Measurements from ENCODE around the gene KCTD11.
A peak's percentile ranks its signal among the peaks of the same experiment; 100 is the strongest.
"Not testable (repeated sequence)": the region's sequence is repeated elsewhere in the genome, so short reads cannot be mapped to it uniquely, and the experiment has no call there.

Gene KCTD11

GRCh38 chr17:7321466-7321865 lies 30.5 kb upstream of the KCTD11 start:
- DNase-seq: no peak

- no peak for DNase-seq
Measured at GRCh38 chr17:7322520-7323194, 29.3 kb upstream of the KCTD11 start.

GRCh38 chr17:7323731-7324437 lies 28.1 kb upstream of the KCTD11 start:
- DNase-seq: peak in 6 of 56 donors; percentile 3 to 40 (median 16)

GRCh38 chr17:7324438-7324779 lies 27.6 kb upstream of the KCTD11 start:
- no peak for DNase-seq

GRCh38 chr17:7325031-7325528 lies 26.9 kb upstream of the KCTD11 start:
- no peak for DNase-seq

- DNase-seq: no peak
Measured at GRCh38 chr17:7326186-7326585, 25.8 kb upstream of the KCTD11 start.

- DNase-seq: no peak
Measured at GRCh38 chr17:7327056-7327455, 24.9 kb upstream of the KCTD11 start.

GRCh38 chr17:7327501-7327900 lies 24.5 kb upstream of the KCTD11 start:
- no peak for DNase-seq

- DNase-seq: no peak
Measured at GRCh38 chr17:7328009-7328408, 24.0 kb upstream of the KCTD11 start.

GRCh38 chr17:7328840-7329373 lies 23.1 kb upstream of the KCTD11 start, which contains the start of gene NEURL4:
NEURL4 (minus strand) TSS chr17:7329335; CDS start chr17:7329312, 23 bp downstream.
- DNase-seq: peak in 2 of 56 donors; percentile 45 to 47

GRCh38 chr17:7329374-7329996 lies 22.5 kb upstream of the KCTD11 start:
- peak; percentile 65 to 100 (median 96) for DNase-seq

GRCh38 chr17:7329997-7330637 lies 21.8 kb upstream of the KCTD11 start:
- peak in 51 of 56 donors; percentile 34 to 92 (median 76) for DNase-seq

GRCh38 chr17:7330638-7331015 lies 21.3 kb upstream of the KCTD11 start:
- no peak for DNase-seq

GRCh38 chr17:7332111-7332510 lies 19.9 kb upstream of the KCTD11 start:
- no peak for DNase-seq

GRCh38 chr17:7332600-7333069 lies 19.3 kb upstream of the KCTD11 start:
- not testable (repeated sequence) for DNase-seq

GRCh38 chr17:7334938-7335538 lies 16.9 kb upstream of the KCTD11 start:
- no peak for DNase-seq

GRCh38 chr17:7335765-7336164 lies 16.2 kb upstream of the KCTD11 start:
- not testable (repeated sequence) for DNase-seq

GRCh38 chr17:7336240-7337175 lies 15.5 kb upstream of the KCTD11 start, which contains the start of gene ACAP1:
ACAP1 (plus strand) TSS chr17:7336529; CDS start chr17:7336735, 206 bp downstream.
- DNase-seq: no peak

GRCh38 chr17:7337600-7337999 lies 14.4 kb upstream of the KCTD11 start:
- not testable (repeated sequence) for DNase-seq

- no peak for DNase-seq
Measured at GRCh38 chr17:7340179-7340578, 11.8 kb upstream of the KCTD11 start.
